ENCODE data around the gene CSMD2. TPM values are rescaled to one million over a fixed set of nuclear protein-coding genes. Genes with fewer than 3 reads are reported as not detected.

Gene CSMD2
- total RNA-seq, 1 experiment from 2014 or later = not detected

GRCh38 chr1:33825506-33825905 is 339.5 kb downstream of the CSMD2 start:
- DNase-seq (ENCODE audit: low read depth) = no peak
- in situ Hi-C loops (cut with HindIII; ENCODE audit: low pct_unique_long_range_greater_than_20kb, low sequenced_read_pairs) = no loop called here

GRCh38 chr1:33824971-33825370 is 340.1 kb downstream of the CSMD2 start:
- DNase-seq (ENCODE audit: low read depth) = no peak
- in situ Hi-C loops (cut with HindIII; ENCODE audit: low pct_unique_long_range_greater_than_20kb, low sequenced_read_pairs) = no loop called here

- no peak for DNase-seq (ENCODE audit: low read depth)
- in situ Hi-C loops (cut with HindIII; ENCODE audit: low pct_unique_long_range_greater_than_20kb, low sequenced_read_pairs) = no loop called here
Observed at GRCh38 chr1:33824321-33824720, 340.7 kb downstream of the CSMD2 start.

GRCh38 chr1:33823830-33824229 is 341.2 kb downstream of the CSMD2 start:
- DNase-seq (ENCODE audit: low read depth) = no peak
- in situ Hi-C loops (cut with HindIII; ENCODE audit: low pct_unique_long_range_greater_than_20kb, low sequenced_read_pairs) = no loop called here

GRCh38 chr1:33823401-33823800 is 341.6 kb downstream of the CSMD2 start:
- in situ Hi-C loops (cut with HindIII; ENCODE audit: low pct_unique_long_range_greater_than_20kb, low sequenced_read_pairs) = no loop called here

GRCh38 chr1:33822396-33822795 is 342.6 kb downstream of the CSMD2 start:
- in situ Hi-C loops (cut with HindIII; ENCODE audit: low pct_unique_long_range_greater_than_20kb, low sequenced_read_pairs) = no loop called here
- no peak for DNase-seq (ENCODE audit: low read depth)

More at GRCh38 chr1:33823401-33823800, 341.6 kb downstream of the CSMD2 start:
- DNase-seq (ENCODE audit: low read depth) = no peak

GRCh38 chr1:33821291-33821690 is 343.7 kb downstream of the CSMD2 start:
- DNase-seq (ENCODE audit: low read depth) = no peak
- in situ Hi-C loops (cut with HindIII; ENCODE audit: low pct_unique_long_range_greater_than_20kb, low sequenced_read_pairs) = no loop called here

GRCh38 chr1:33820804-33821203 is 344.2 kb downstream of the CSMD2 start:
- in situ Hi-C loops (cut with HindIII; ENCODE audit: low pct_unique_long_range_greater_than_20kb, low sequenced_read_pairs) = no loop called here
- no peak for DNase-seq (ENCODE audit: low read depth)

GRCh38 chr1:33819913-33820311 is 345.1 kb downstream of the CSMD2 start:
- in situ Hi-C loops (cut with HindIII; ENCODE audit: low pct_unique_long_range_greater_than_20kb, low sequenced_read_pairs) = no loop called here
- no peak for DNase-seq (ENCODE audit: low read depth)

- no peak for DNase-seq (ENCODE audit: low read depth)
- in situ Hi-C loops (cut with HindIII; ENCODE audit: low pct_unique_long_range_greater_than_20kb, low sequenced_read_pairs) = no loop called here
Observed at GRCh38 chr1:33819290-33819912, 345.6 kb downstream of the CSMD2 start.

GRCh38 chr1:33818071-33818470 is 347.0 kb downstream of the CSMD2 start:
- in situ Hi-C loops (cut with HindIII; ENCODE audit: low pct_unique_long_range_greater_than_20kb, low sequenced_read_pairs) = no loop called here
- no peak for DNase-seq (ENCODE audit: low read depth)

- in situ Hi-C loops (cut with HindIII; ENCODE audit: low pct_unique_long_range_greater_than_20kb, low sequenced_read_pairs) = no loop called here
- DNase-seq (ENCODE audit: low read depth) = no peak
Observed at GRCh38 chr1:33815061-33815460, 350.0 kb downstream of the CSMD2 start.

- in situ Hi-C loops (cut with HindIII; ENCODE audit: low pct_unique_long_range_greater_than_20kb, low sequenced_read_pairs) = no loop called here
- DNase-seq (ENCODE audit: low read depth) = peak; percentile 10
Observed at GRCh38 chr1:33814166-33814565, 350.9 kb downstream of the CSMD2 start.

- DNase-seq (ENCODE audit: low read depth) = no peak
- in situ Hi-C loops (cut with HindIII; ENCODE audit: low pct_unique_long_range_greater_than_20kb, low sequenced_read_pairs) = no loop called here
Observed at GRCh38 chr1:33810571-33810970, 354.5 kb downstream of the CSMD2 start.

- in situ Hi-C loops (cut with HindIII; ENCODE audit: low pct_unique_long_range_greater_than_20kb, low sequenced_read_pairs) = no loop called here
- no peak for DNase-seq (ENCODE audit: low read depth)
Observed at GRCh38 chr1:33805988-33806387, 359.0 kb downstream of the CSMD2 start.

GRCh38 chr1:33802268-33802667 is 362.8 kb downstream of the CSMD2 start:
- in situ Hi-C loops (cut with HindIII; ENCODE audit: low pct_unique_long_range_greater_than_20kb, low sequenced_read_pairs) = no loop called here
- no peak for DNase-seq (ENCODE audit: low read depth)

- in situ Hi-C loops (cut with HindIII; ENCODE audit: low pct_unique_long_range_greater_than_20kb, low sequenced_read_pairs) = no loop called here
- no peak for DNase-seq (ENCODE audit: low read depth)
Observed at GRCh38 chr1:33797849-33798248, 367.2 kb downstream of the CSMD2 start.

GRCh38 chr1:33792651-33793050 is 372.4 kb downstream of the CSMD2 start:
- DNase-seq (ENCODE audit: low read depth) = no peak
- in situ Hi-C loops (cut with HindIII; ENCODE audit: low pct_unique_long_range_greater_than_20kb, low sequenced_read_pairs) = no loop called here

- in situ Hi-C loops (cut with HindIII; ENCODE audit: low pct_unique_long_range_greater_than_20kb, low sequenced_read_pairs) = no loop called here
- no peak for DNase-seq (ENCODE audit: low read depth)
Observed at GRCh38 chr1:33792216-33792615, 372.8 kb downstream of the CSMD2 start.

GRCh38 chr1:33791251-33791650 is 373.8 kb downstream of the CSMD2 start:
- in situ Hi-C loops (cut with HindIII; ENCODE audit: low pct_unique_long_range_greater_than_20kb, low sequenced_read_pairs) = no loop called here
- DNase-seq (ENCODE audit: low read depth) = no peak

GRCh38 chr1:33790577-33790976 is 374.5 kb downstream of the CSMD2 start:
- in situ Hi-C loops (cut with HindIII; ENCODE audit: low pct_unique_long_range_greater_than_20kb, low sequenced_read_pairs) = no loop called here
- DNase-seq (ENCODE audit: low read depth) = no peak

Data from Caki2 (cell line).